ENCODE data around the gene ST6GALNAC3.
A peak's percentile ranks its signal among the peaks of the same experiment; 100 is the strongest.

ST6GALNAC3 gene

DNA sequence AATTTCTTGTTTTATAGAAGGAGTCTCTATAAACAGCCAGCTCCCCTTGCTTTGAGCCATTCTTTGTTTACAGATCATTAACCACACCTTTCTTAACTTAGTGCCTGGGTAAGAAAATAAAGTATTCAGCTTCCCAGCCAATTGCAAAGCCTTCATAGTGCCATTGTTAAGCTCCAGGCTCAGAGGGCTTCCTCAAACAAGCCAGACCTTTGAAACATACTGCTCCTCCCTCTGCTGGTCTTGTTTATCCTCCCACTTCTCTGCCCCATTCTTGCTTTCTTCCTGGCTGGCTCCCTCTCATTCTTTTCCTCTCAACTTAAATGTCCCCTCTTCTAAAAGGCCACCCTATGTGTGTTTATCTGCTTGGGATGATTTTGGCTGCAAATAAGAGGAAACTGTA is 473.4 kb downstream of the ST6GALNAC3 start:
- TF ChIP-seq GATA2 (IDR thresholded peaks at IDR 0.05; ENCODE audit: low read depth, low read length) (no peak), GATA3 (IDR thresholded peaks at IDR 0.05; ENCODE audit: low read depth, low read length) (no peak)

DNA sequence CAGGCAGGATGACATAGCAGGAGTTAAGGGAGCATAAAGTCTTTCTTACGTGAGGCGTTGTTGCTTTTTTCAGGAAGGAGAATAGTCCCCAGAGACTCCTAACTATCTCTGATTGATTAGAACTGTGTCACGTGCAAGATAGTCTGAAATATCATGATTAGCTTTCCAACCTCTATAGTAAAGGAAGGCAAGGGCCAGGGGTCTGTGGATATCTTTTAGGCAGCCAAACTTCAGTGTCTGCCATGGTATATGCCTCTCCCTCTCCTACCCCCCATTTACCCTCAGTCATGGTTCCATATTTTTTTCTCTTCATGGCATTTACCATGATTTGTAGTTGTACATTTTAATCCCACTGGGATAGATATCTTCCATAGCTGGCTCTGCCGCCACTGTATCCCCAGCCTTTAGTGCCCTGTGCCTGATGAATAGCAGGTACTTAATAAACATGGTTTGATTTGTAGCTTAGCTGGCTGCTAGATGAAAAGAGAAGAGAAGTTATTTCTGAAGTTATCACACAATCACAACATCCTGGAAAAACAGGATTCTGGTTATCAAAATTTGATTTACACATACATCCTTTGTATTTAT is 474.1 kb downstream of the ST6GALNAC3 start:
- no peak for TF ChIP-seq GATA2 (IDR thresholded peaks at IDR 0.05; ENCODE audit: low read depth, low read length)
- no peak for TF ChIP-seq GATA3 (IDR thresholded peaks at IDR 0.05; ENCODE audit: low read depth, low read length)

DNA sequence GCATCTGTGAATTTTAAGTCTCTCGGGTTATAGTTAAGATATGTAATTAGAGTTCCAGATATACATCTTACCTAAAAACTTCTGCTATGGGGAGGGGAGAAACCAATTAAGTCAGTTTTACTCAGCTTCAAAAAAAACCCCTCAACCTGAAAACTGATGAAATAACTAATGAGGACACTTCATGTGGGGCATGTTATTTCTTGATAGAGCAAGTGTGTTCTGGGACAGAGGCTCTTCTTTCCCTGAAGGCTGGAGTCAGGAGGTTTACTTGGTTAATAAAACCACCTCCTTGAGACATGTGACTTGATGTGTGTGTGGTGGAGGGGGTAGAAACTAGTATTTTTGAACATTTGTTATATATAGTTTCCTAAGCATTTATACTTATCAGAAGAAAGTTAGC is 479.7 kb downstream of the ST6GALNAC3 start:
- TF ChIP-seq GATA3 (IDR thresholded peaks at IDR 0.05; ENCODE audit: low read depth, low read length) (no peak), GATA2 (IDR thresholded peaks at IDR 0.05; ENCODE audit: low read depth, low read length) (no peak)

DNA sequence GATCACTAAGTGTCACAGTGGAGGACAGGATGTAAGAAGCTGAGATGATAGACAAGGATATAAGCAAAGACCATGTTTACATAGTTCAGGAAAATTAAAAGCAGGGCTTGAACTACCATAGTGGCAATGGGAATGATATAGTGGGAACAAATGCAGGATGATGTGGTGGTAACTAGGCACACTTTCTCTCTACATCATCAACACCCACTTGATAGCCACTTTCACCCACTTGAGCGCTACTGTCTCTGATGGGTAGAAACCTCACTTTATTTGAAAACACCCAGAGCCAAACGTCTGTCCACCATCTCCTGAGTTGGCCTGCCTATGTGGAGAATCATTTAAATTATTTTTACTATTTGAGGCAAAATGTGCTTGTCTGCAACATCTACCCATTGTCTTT is 487.7 kb downstream of the ST6GALNAC3 start:
- TF ChIP-seq GATA3 (IDR thresholded peaks at IDR 0.05; ENCODE audit: low read depth, low read length) (no peak), GATA2 (IDR thresholded peaks at IDR 0.05; ENCODE audit: low read depth, low read length) (no peak)

DNA sequence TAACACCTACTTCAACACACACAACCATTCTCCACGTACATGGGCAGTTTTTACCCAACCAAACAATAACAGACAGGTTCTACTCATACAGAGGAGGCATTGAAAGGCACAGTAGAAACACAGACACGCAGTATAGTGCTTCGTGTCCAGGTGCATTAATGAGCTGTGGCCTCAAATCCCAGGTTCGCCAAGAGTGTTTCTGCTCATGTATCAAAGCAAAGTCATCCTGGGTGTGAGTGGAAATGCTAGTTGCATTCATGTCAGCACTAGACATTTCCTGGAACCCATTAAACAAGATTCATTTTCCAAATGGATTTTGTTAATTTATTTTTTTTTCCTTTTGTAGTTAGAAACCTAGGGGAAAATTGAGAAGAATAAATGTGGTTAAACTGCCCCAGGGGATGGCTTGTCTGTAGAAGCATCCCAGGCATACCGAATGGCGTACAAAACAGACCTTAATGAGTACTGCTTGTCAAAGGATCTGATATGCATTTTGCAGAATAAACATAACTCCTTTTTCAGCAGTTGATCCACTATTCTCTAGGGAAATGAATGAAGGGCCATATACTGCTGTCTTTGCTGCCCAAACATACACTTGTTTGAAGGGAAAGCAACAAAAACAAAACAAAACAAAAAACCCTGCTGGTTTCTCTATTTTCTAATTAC is 494.2 kb downstream of the ST6GALNAC3 start:
- TF ChIP-seq GATA2 (IDR thresholded peaks at IDR 0.05; ENCODE audit: low read depth, low read length) (peak; percentile 74), GATA3 (IDR thresholded peaks at IDR 0.05; ENCODE audit: low read depth, low read length) (peak; percentile 74)

DNA sequence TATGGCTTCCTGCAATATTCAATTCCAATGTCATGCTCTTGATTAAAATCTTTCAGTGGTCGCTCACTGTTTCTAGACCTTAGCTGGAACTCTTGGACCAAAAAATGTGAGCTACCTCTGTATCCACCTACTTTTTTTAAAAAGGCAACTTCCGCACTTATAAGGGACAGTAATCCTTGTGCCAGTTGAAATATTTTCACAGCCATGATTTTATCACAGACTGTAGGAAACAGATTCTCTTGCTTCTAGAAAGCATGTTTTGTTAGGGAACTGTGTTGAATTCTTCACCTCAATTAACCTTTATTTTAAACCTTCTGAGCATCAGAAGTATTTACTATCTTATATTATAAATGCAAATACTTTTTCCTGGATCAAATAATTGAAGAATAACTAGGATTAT is 496.7 kb downstream of the ST6GALNAC3 start:
- TF ChIP-seq GATA2 (IDR thresholded peaks at IDR 0.05; ENCODE audit: low read depth, low read length) (no peak), GATA3 (IDR thresholded peaks at IDR 0.05; ENCODE audit: low read depth, low read length) (no peak)

DNA sequence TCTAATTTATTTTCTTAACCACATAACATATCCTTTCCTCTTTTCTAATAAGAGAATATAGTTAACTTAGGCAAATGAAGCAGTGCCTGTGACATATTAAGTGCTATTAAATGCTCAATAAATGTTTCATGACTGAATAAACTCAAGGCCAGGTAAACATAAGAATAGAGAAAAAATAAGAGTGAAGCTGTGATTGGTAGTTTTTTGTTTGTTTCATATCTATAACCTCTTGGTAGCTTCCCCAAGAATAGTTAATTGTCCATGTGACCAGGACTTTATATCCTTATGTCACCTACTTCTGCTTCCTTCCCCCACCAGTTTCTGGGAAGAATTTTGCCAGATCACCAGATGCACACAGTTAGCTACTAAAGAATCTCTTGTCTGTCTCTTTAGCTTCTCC is 497.7 kb downstream of the ST6GALNAC3 start:
- TF ChIP-seq GATA2 (IDR thresholded peaks at IDR 0.05; ENCODE audit: low read depth, low read length), result no peak
- no peak for TF ChIP-seq GATA3 (IDR thresholded peaks at IDR 0.05; ENCODE audit: low read depth, low read length)

DNA sequence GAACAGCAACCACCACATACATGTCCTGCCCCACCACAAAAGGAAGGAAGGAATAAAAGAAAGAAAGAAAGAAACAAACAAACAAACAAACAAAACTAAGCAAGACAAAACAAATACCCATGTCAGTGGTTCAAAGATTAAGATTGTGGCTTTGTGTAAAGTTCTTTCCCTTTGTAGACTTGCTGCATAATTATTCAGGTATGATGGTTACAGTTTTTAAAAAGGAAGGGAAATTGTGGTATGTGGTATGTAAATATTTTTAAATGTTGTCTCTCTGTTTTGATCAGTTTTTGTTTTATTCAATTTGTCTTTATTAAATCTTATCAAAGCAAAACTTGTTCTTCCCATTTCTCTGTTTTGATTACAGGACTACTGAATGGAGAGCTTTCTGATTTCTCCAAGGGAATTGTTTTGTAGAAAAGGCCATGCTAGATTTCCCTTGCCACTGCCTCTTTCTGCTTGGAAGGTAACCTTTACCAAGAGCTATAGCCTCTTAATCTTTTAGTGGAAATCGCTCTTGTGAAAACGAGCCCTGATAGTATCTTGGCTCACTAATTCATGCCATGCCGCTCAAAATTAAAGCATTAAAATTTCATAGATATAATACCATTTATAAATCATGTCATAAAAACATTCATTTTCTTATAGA is 502.5 kb downstream of the ST6GALNAC3 start:
- TF ChIP-seq GATA3 (IDR thresholded peaks at IDR 0.05; ENCODE audit: low read depth, low read length) (peak; percentile 69), GATA2 (IDR thresholded peaks at IDR 0.05; ENCODE audit: low read depth, low read length) (peak; percentile 55; the same call in 1 of the 2 replicates)

DNA sequence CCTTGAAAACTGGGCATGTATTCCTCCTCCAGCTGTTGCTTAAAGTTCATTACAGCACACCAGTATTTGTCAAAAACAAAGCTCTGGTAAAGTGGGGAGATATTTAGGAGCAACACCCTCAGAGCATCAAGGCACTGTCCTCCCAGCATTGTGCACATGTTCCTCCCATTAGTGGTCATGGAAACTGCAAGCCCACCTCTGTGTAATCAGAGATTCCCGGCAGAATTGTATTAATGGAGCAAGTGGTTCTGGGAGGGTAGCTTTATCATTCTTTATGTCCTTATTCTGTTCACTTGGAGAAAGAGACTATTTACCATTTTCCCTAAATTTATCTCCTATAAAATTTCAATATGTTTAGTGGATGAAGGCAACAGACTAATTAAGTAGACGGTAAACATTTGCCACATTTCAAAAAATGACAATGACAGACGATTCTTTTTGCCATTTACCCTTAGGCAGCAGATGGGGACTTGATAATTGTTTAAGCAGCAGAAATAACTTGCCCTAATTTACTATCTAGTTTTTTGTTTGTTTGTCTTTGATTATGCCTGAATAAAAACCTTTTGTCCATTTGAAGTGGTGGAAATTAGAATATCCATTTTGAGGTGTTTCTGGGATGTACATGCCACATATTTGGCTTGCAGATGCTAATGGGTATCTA is 503.1 kb downstream of the ST6GALNAC3 start:
- TF ChIP-seq GATA3 (IDR thresholded peaks at IDR 0.05; ENCODE audit: low read depth, low read length) (peak; percentile 87), GATA2 (IDR thresholded peaks at IDR 0.05; ENCODE audit: low read depth, low read length) (peak; percentile 49)

DNA sequence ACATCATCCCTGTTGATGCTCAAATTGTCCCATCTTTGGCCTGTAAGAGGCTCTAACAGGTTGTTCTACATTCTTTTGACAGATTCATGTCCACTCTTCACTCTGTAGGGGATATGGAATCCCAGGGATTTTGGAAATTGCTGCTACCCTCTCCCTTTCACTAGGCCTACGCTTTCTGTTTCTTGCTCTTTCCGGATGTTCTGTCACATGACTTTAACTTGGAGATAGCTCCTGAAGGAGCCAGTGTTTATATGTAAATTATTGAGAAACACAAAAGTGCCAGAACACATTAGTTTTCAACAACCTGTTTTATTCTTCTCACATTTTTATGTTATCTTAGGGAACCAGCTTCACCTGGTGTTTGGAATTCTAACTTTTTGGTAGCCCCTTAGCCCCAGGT is 505.7 kb downstream of the ST6GALNAC3 start:
- TF ChIP-seq GATA2 (IDR thresholded peaks at IDR 0.05; ENCODE audit: low read depth, low read length) (no peak), GATA3 (IDR thresholded peaks at IDR 0.05; ENCODE audit: low read depth, low read length) (no peak)

DNA sequence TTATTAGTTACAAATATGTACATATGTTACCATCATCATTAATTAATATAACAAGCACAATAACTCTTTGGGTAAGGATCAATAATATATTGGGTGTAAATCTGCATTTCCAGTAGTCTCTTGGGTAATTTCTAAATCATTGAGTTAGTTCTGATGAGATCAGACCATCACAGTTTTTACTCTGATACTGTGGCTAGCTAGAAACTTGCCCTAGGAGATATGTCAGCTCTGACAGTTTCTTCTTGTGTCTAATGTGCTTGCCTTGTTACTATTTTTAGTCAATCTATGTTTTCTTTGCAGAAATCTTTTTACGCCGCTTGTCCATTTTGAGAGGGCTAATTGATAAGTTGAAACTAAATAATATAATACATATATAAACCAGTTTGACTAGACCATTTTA is 507.2 kb downstream of the ST6GALNAC3 start:
- TF ChIP-seq GATA3 (IDR thresholded peaks at IDR 0.05; ENCODE audit: low read depth, low read length), result no peak
- no peak for TF ChIP-seq GATA2 (IDR thresholded peaks at IDR 0.05; ENCODE audit: low read depth, low read length)

DNA sequence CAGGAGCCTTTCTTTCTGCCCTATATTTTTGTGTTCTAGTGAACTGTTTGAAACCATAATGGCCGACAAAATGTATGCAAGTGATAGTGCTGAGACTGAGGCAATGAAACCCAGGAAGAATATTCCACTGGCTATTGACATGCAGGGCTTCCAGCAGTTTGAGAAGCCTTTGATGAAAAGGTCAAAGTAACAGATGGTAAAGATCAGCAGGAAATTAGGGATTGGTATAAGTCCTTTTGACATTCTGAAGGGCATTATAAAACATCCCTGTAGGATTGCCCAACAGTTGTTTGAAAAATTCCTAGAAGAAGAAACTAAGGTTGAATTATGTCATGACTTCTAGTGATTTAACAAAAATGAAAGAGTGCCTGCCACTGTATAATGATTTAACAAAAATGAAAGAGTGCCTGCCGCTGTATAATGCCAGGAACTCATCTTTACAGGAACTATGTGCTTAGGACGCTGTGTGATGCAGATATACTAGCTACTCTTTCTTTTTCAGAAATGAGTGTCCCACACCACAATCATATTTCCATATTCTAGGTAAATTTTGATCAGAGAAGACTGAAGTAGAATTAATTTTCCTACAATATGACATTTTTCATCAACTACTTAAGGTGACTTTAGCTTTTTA is 508.8 kb downstream of the ST6GALNAC3 start:
- no peak for TF ChIP-seq GATA2 (IDR thresholded peaks at IDR 0.05; ENCODE audit: low read depth, low read length)

DNA sequence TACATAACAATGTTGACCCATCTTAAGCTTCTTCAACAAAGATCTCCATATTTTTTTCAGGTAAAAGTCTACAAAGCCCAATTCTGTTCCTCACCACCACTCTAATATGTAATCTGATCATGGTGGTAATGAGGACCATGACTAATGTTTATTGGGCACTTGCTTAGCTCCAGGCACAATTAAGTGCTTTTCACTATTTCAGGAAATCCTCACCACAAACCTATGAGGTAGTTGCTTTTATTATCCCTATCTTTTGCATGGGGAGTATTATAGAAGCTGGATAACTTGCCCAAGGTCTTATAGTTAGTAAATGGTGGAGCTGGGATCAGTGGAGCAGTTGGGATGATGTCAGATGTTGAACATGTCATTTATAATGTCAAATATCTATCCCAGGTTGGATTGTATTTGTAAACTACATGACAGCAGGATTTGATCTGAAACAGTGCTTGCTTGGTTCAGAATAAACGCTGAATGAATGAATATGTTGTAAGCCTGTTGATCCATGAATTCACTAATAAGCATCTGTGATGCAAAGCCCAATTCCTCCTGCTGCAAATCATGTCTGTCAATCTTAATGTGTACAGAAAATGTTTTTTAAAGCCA is 509.4 kb downstream of the ST6GALNAC3 start:
- TF ChIP-seq GATA3 (IDR thresholded peaks at IDR 0.05; ENCODE audit: low read depth, low read length) (no peak), GATA2 (IDR thresholded peaks at IDR 0.05; ENCODE audit: low read depth, low read length) (no peak)
